A549 (cell line): ENCODE data around the gene ZNF428. TPM values are rescaled to one million over a fixed set of nuclear protein-coding genes. Genes with fewer than 3 reads are reported as not detected.

ENCODE experiments used
- ATAC-seq, 2 experiments: fragments of 200-7000 bp in 1 of 2; fragments of >200 bp in 1 of 2; cut with Nextera tagmentation in 1 of 2; cut with Tn5 transposase in 1 of 2; 3 replicates each; pipeline versions ENCODE4 v1.8.0 to v1.9.1; 2018 to 2020; ENCODE audit warnings: mild to moderate bottlenecking in 1 of 2, moderate library complexity in 1 of 2
- CTCF ChIA-PET: fragments of 300-600 bp; sonication (Branson Sonifier 250); formaldehyde crosslinking; extraction: SDS; loops from one replicate; lab custom pipeline; 2021; ENCODE audit warnings: antibody characterized with exemption, inconsistent platforms; lab: Yijun Ruan, JAX
- POLR2A ChIA-PET: fragments of 350-600 bp; formaldehyde crosslinking; extraction: SDS; loops from one replicate; lab custom pipeline; 2021; ENCODE audit warnings: antibody characterized with exemption, inconsistent platforms; lab: Yijun Ruan, JAX
- DNase-seq, 2 experiments: peaks; one replicate each; pipeline versions ENCODE4 v3.0.0 to v3.0.0-alpha.2; 2011 to 2016; ENCODE audit warnings: low read depth in 1 of 2, low spot score in 1 of 2
- FAIRE-seq: peaks from 2 replicates; lab custom pipeline; 2011; peaks lifted over from hg19 to GRCh38; lab: Jason Lieb, UNC
- H3K27ac ChIP-seq, 2 experiments: fragments of >200 bp; sonication (Bioruptor Twin); formaldehyde crosslinking; 3 replicates each; pipeline ENCODE4 v1.5.1; 2016 to 2017
- H3K4me1 ChIP-seq: fragments of >200 bp; sonication (Bioruptor Twin); formaldehyde crosslinking; 3 replicates; pipeline ENCODE4 v1.6.1; 2016
- H3K4me2 ChIP-seq: fragments of >200 bp; sonication (Bioruptor Twin); formaldehyde crosslinking; 3 replicates; pipeline ENCODE4 v1.6.1; 2016
- H3K4me3 ChIP-seq: fragments of >200 bp; sonication (Bioruptor Twin); formaldehyde crosslinking; 3 replicates; pipeline ENCODE4 v1.5.1; 2016
- H3K9me3 ChIP-seq: fragments of >200 bp; sonication (Bioruptor Twin); formaldehyde crosslinking; 3 replicates; pipeline ENCODE4 v1.6.1; 2016
- ATOH8 ChIP-seq: fragments of 250-450 bp; sonication (Bioruptor Pico); IDR thresholded peaks from 2 replicates; pipeline ENCODE4 v1.5.0; 2020; ENCODE audit warnings: low read depth, mild to moderate bottlenecking, moderate library complexity
- BHLHE40 ChIP-seq: IDR thresholded peaks from 2 replicates; pipeline ENCODE4 v1.6.1; 2012; ENCODE audit warnings: low read depth, low read length, inconsistent platforms
- CTCF ChIP-seq: fragments of >200 bp; sonication (Bioruptor Twin); formaldehyde crosslinking; IDR thresholded peaks from 3 replicates; pipeline ENCODE4 v1.5.1; 2016
- GATA3 ChIP-seq: IDR thresholded peaks from 2 replicates; pipeline ENCODE4 v1.6.1; 2012; ENCODE audit warnings: borderline replicate concordance
- HMGXB4 ChIP-seq: fragments of 250-450 bp; sonication (Bioruptor Pico); IDR thresholded peaks from 2 replicates; pipeline ENCODE4 v1.5.0; 2021; ENCODE audit warnings: mild to moderate bottlenecking, moderate library complexity, borderline replicate concordance
- JUN ChIP-seq, 2 experiments: fragments of >200 bp; sonication (Bioruptor Twin); formaldehyde crosslinking; IDR thresholded peaks; 2 replicates in 1 of 2; 3 replicates in 1 of 2; pipeline ENCODE4 v1.6.1; 2016 to 2017
- JUNB ChIP-seq: fragments of >200 bp; sonication (Bioruptor Twin); formaldehyde crosslinking; IDR thresholded peaks from 2 replicates; pipeline ENCODE4 v1.6.1; 2016
- KDM1A ChIP-seq: fragments of 200-600 bp; sonication (generic); IDR thresholded peaks from 2 replicates; pipeline ENCODE4 v1.6.1; 2016; ENCODE audit warnings: low read depth, mild to moderate bottlenecking
- MAX ChIP-seq: IDR thresholded peaks from 2 replicates; pipeline ENCODE4 v1.6.1; 2012
- PHF8 ChIP-seq: fragments of 200-600 bp; sonication (generic); IDR thresholded peaks from 2 replicates; pipeline ENCODE4 v1.6.1; 2016; ENCODE audit warnings: low read depth, mild to moderate bottlenecking, antibody characterized with exemption, moderate library complexity, borderline replicate concordance
- POLR2AphosphoS2 ChIP-seq: conservative IDR thresholded peaks from 2 replicates; pipeline ENCODE4 v1.6.1; 2012; ENCODE audit warnings: low read length, improper control_type of control experiment, inconsistent platforms
- REST ChIP-seq: fragments of 200-600 bp; sonication (generic); IDR thresholded peaks from 2 replicates; pipeline ENCODE4 v1.6.1; 2016; ENCODE audit warnings: antibody characterized with exemption, mild to moderate bottlenecking, moderate library complexity
- RFX5 ChIP-seq: fragments of 450-650 bp; IDR thresholded peaks from 2 replicates; pipeline ENCODE4 v1.7.1; 2014; ENCODE audit warnings: antibody characterized with exemption, mild to moderate bottlenecking, moderate library complexity
- SMC3 ChIP-seq: fragments of >200 bp; sonication (Bioruptor Twin); formaldehyde crosslinking; IDR thresholded peaks from 3 replicates; pipeline ENCODE4 v1.6.1; 2018; ENCODE audit warnings: inconsistent platforms
- TFCP2L1 ChIP-seq: fragments of 250-450 bp; sonication (Bioruptor Pico); IDR thresholded peaks from 2 replicates; pipeline ENCODE4 v1.5.0; 2021; ENCODE audit warnings: mild to moderate bottlenecking
- USF2 ChIP-seq: fragments of 450-650 bp; IDR thresholded peaks from 2 replicates; pipeline ENCODE4 v1.6.1; 2014; ENCODE audit warnings: antibody characterized with exemption
- ZFP36 ChIP-seq: fragments of 450-650 bp; IDR thresholded peaks from 2 replicates; pipeline ENCODE4 v1.6.1; 2014; ENCODE audit warnings: borderline replicate concordance; ENCODE audit not compliant: partially characterized antibody
- ZNF302 ChIP-seq: fragments of 250-450 bp; sonication (Bioruptor Pico); IDR thresholded peaks from 2 replicates; pipeline ENCODE4 v1.9.0; 2021; ENCODE audit warnings: inconsistent platforms, mild to moderate bottlenecking, moderate library complexity
- ZSCAN20 ChIP-seq: fragments of 250-450 bp; sonication (Bioruptor Pico); IDR thresholded peaks from 2 replicates; pipeline ENCODE4 v1.8.0; 2022; ENCODE audit warnings: mild to moderate bottlenecking, moderate library complexity
- WGBS: methylation state at CpG from one replicate; pipeline ENCODE4 v1.1.6; 2017; ENCODE audit errors: missing lambda C conversion rate; 5-methylcytosine and 5-hydroxymethylcytosine counted together
- polyA plus RNA-seq, 4 experiments: library from polyadenylated mRNA; depleted of rRNA in 3 of 4; stranded (reverse); fragments of >200 nt; fragmentation: RNase III in 1 of 4; extraction: RNeasy Plus Mini Kit Qiagen cat#74134 plus additional on column Dnase treatment in 1 of 4; gene quantifications; 2 replicates in 3 of 4; 3 replicates in 1 of 4; pipeline ENCODE4 v1.2.3, GENCODE V29; 2011 to 2017

The ZNF428 gene
- polyA plus RNA-seq, 2 of the 4 experiments (the other 2 are of a cell fraction) = 22.9 to 52.4 TPM

- Histone ChIP-seq H3K4me2 (no peak overlapping the region), H3K4me1 (peaks cover 11% of the 10 kb centered on the region), H3K27ac (no peak overlapping the region), H3K4me3 (no peak overlapping the region), H3K9me3 (no peaks in the 10 kb centered on the region)
- CTCF ChIA-PET = interaction anchor here (2.0 kb wide), 1 partner anchor 23 kb away, joined by 12 read pairs; no protein-coding TSS in a partner anchor
- TF ChIP-seq PHF8 (no peak), HMGXB4 (no peak), KDM1A (no peak), REST (no peak), ZNF302 (CRISPR knock-in tag) (no peak), SMC3 (no peak), ATOH8 (no peak)
- DNase-seq (no peak), ATAC-seq (no peak), FAIRE-seq (no peak)
- WGBS = 80% methylated on average over 3 of the region's 3 CpGs
- POLR2A ChIA-PET = no interaction called here
Observed at GRCh38 chr19:43578787-43579186, 40.6 kb downstream of the ZNF428 start.

- ATAC-seq (peak in 1 of 2 experiments; percentile 6; a peak in 2 of 6 replicates), DNase-seq (no peak), FAIRE-seq (no peak)
- Histone ChIP-seq H3K9me3 (no peaks in the 10 kb centered on the region), H3K4me3 (peak overlapping the region; percentile 84), H3K4me1 (peaks cover 11% of the 10 kb centered on the region), H3K27ac (peak overlapping the region; percentile 74 to 86), H3K4me2 (peak overlapping the region; percentile 95)
- WGBS = 82% methylated on average over 37 of the region's 37 CpGs
- ChIA-PET CTCF (interaction anchor here (1.5 to 3.0 kb wide), 5 partner anchors 10 to 129 kb away, joined by 4 to 24 read pairs (median 9); no protein-coding TSS in a partner anchor), POLR2A (interaction anchor here (1.4 to 2.4 kb wide), 2 partner anchors 8 to 21 kb away, joined by 3 to 17 read pairs; partner anchors contain the start of genes IRGQ and ZNF576)
- TF ChIP-seq ZSCAN20 (no peak), JUN (IDR thresholded peaks at IDR 0.05) (no peak), ZFP36 (no peak)
Observed at GRCh38 chr19:43575955-43576878, 43.2 kb downstream of the ZNF428 start.

- under 1% methylated on average over 50 of the region's 51 CpGs for WGBS
- peak within 1 kb of the TSS; percentile 91 for H3K27ac ChIP-seq
- FAIRE-seq (peak; percentile 99), DNase-seq (peak; percentile 99 to 100), ATAC-seq (peak; percentile 98 to 99)
- ChIA-PET POLR2A (interaction anchor here (1.2 to 2.4 kb wide), 4 partner anchors 9 to 42 kb away, joined by 3 to 17 read pairs (median 6); partner anchors contain the start of genes IRGQ, ZNF575 and ZNF576), CTCF (interaction anchor here (0.6 to 3.0 kb wide), 10 partner anchors 10 to 1141 kb away, joined by 3 to 24 read pairs (median 4); no protein-coding TSS in a partner anchor)
- H3K4me1 ChIP-seq = peaks cover 11% of the 10 kb centered on the region
- H3K4me3 ChIP-seq = peak within 1 kb of the TSS; percentile 84
- no peaks in the 10 kb centered on the region for H3K9me3 ChIP-seq
- H3K4me2 ChIP-seq = peak within 1 kb of the TSS; percentile 95
- no peak for TF ChIP-seq CTCF
- TF ChIP-seq GATA3 = no peak
- TF ChIP-seq RFX5 = peak; percentile 97
- no peak for TF ChIP-seq JUNB
- TF ChIP-seq USF2 = no peak
- 0 out of 2 replicates have a peak, but pooled peaks have one; percentile 35 for TF ChIP-seq MAX
- peak; percentile 63; the same call in 1 of the 2 replicates for TF ChIP-seq PHF8
- TF ChIP-seq JUN (IDR thresholded peaks at IDR 0.05) = peak in 1 of 2 experiments; percentile 58; a peak in 3 of 5 replicates
- TF ChIP-seq KDM1A = no peak
- no peak for TF ChIP-seq BHLHE40
- TF ChIP-seq POLR2AphosphoS2 = no peak
- TF ChIP-seq TFCP2L1 = no peak
- TF ChIP-seq ZSCAN20 = no peak
Observed at GRCh38 chr19:43575156-43575950, 44.1 kb downstream of the ZNF428 start, which contains the start of the genes PINLYP and XRCC1. PINLYP (plus strand) TSS chr19:43575801; CDS start chr19:43577192, 1,391 bp downstream. XRCC1 (minus strand) TSS chr19:43575527; CDS start chr19:43575458, 69 bp downstream.
